Neuronal stem cell (in vitro differentiated cells): ENCODE data around the gene CSAG2.
"Not testable (repeated sequence)": the region's sequence is repeated elsewhere in the genome, so short reads cannot be mapped to it uniquely, and the experiment has no call there.

Experiments
- DNase-seq: peaks from one replicate; pipeline ENCODE4 v3.0.0-alpha.2; 2013; ENCODE audit warnings: low spot score
- H2AFZ ChIP-seq: one replicate; pipeline ENCODE4 v1.6.1; 2013; ENCODE audit warnings: mild to moderate bottlenecking, low read length, inconsistent platforms
- H2AK5ac ChIP-seq: 2 replicates; pipeline ENCODE4 v1.6.1; 2013; ENCODE audit warnings: low read depth, mild to moderate bottlenecking, inconsistent platforms, low read length, moderate library complexity, mixed read lengths
- H2BK120ac ChIP-seq: 2 replicates; pipeline ENCODE4 v1.6.1; 2013; ENCODE audit warnings: low read depth, mild to moderate bottlenecking, inconsistent platforms, low read length, moderate library complexity, mixed read lengths
- H2BK12ac ChIP-seq: one replicate; pipeline ENCODE4 v1.6.1; 2013; ENCODE audit warnings: low read length, inconsistent platforms
- H2BK15ac ChIP-seq: 2 replicates; pipeline ENCODE4 v1.6.1; 2013; ENCODE audit warnings: mild to moderate bottlenecking, low read length, inconsistent platforms, mixed read lengths
- H2BK5ac ChIP-seq: one replicate; pipeline ENCODE4 v1.6.1; 2013; ENCODE audit warnings: inconsistent platforms, mild to moderate bottlenecking, low read length, moderate library complexity
- H3K14ac ChIP-seq: one replicate; pipeline ENCODE4 v1.6.1; 2013; ENCODE audit warnings: low read length, inconsistent platforms
- H3K18ac ChIP-seq: 2 replicates; pipeline ENCODE4 v1.6.1; 2013; ENCODE audit warnings: low read length, inconsistent platforms
- H3K23ac ChIP-seq: 2 replicates; pipeline ENCODE4 v1.6.1; 2013; ENCODE audit warnings: low read depth, mild to moderate bottlenecking, mixed read lengths, low read length, inconsistent platforms; ENCODE audit not compliant: poor library complexity
- H3K27ac ChIP-seq: replicated peaks from 3 replicates; pipeline ENCODE4 v1.5.1; 2013; ENCODE audit warnings: low read length, inconsistent platforms
- H3K27me3 ChIP-seq, 3 experiments: 2 replicates each; pipeline ENCODE4 v1.6.1; 2013; ENCODE audit warnings: low read length in 3 of 3, mild to moderate bottlenecking in 2 of 3, inconsistent platforms in 1 of 3, low read depth in 1 of 3, mixed read lengths in 1 of 3, moderate library complexity in 1 of 3; ENCODE audit not compliant: control insufficient read depth in 3 of 3, insufficient read depth in 3 of 3
- H3K36me3 ChIP-seq, 2 donors: replicated peaks in 1 of 2; 2 replicates each; pipeline ENCODE4 v1.6.1; 2013; ENCODE audit warnings: low read length in 2 of 2; ENCODE audit not compliant: control insufficient read depth in 2 of 2, insufficient read depth in 2 of 2
- H3K4ac ChIP-seq: 2 replicates; pipeline ENCODE4 v1.6.1; 2013; ENCODE audit warnings: inconsistent platforms, mild to moderate bottlenecking, low read length, moderate library complexity
- H3K4me1 ChIP-seq, 2 donors: 1 replicate in 1 of 2; 2 replicates in 1 of 2; pipeline ENCODE4 v1.6.1; 2013; ENCODE audit warnings: low read length in 2 of 2, low read depth in 1 of 2; ENCODE audit not compliant: control insufficient read depth in 2 of 2, insufficient read depth in 1 of 2
- H3K4me2 ChIP-seq: one replicate; pipeline ENCODE4 v1.6.1; 2013; ENCODE audit warnings: mild to moderate bottlenecking, low read length, inconsistent platforms; ENCODE audit not compliant: insufficient read depth, poor library complexity, severe bottlenecking
- H3K4me3 ChIP-seq, 2 donors: 2 replicates each; pipeline ENCODE4 v1.5.1; 2013; ENCODE audit warnings: low read length in 2 of 2, mild to moderate bottlenecking in 2 of 2, inconsistent platforms in 1 of 2, moderate library complexity in 1 of 2
- H3K79me1 ChIP-seq: one replicate; pipeline ENCODE4 v1.6.1; 2013; ENCODE audit warnings: low read depth, mild to moderate bottlenecking, inconsistent platforms, low read length, moderate library complexity
- H3K9ac ChIP-seq: one replicate; pipeline ENCODE4 v1.6.1; 2013; ENCODE audit warnings: mild to moderate bottlenecking, low read depth, low read length, inconsistent platforms; ENCODE audit not compliant: poor library complexity
- H3K9me3 ChIP-seq, 2 donors: replicated peaks in 1 of 2; 2 replicates each; pipeline versions ENCODE3 to v1.6.1; 2013; ENCODE audit warnings: low read length in 2 of 2, mild to moderate bottlenecking in 2 of 2, inconsistent platforms in 1 of 2, low read depth in 1 of 2, mixed read lengths in 1 of 2, moderate library complexity in 1 of 2; ENCODE audit not compliant: control insufficient read depth in 2 of 2, insufficient read depth in 1 of 2
- H4K8ac ChIP-seq: one replicate; pipeline ENCODE4 v1.6.1; 2013; ENCODE audit warnings: low read depth, mild to moderate bottlenecking, inconsistent platforms, low read length, moderate library complexity
- H4K91ac ChIP-seq: one replicate; pipeline ENCODE4 v1.6.1; 2013; ENCODE audit warnings: low read length, low read depth, mild to moderate bottlenecking, inconsistent platforms; ENCODE audit not compliant: poor library complexity
- WGBS, 2 donors: extraction: QIAGEN DNeasy Blood & Tissue Kit; methylation state at CpG; one replicate each; pipeline ENCODE4 v1.1.7; 2013; ENCODE audit warnings: missing lambda C conversion rate in 2 of 2, mixed read lengths in 1 of 2; ENCODE audit not compliant: insufficient read length in 2 of 2, insufficient replicate concordance in 1 of 2; ENCODE audit errors: extremely low coverage in 2 of 2; 5-methylcytosine and 5-hydroxymethylcytosine counted together

CSAG2 gene

DNA sequence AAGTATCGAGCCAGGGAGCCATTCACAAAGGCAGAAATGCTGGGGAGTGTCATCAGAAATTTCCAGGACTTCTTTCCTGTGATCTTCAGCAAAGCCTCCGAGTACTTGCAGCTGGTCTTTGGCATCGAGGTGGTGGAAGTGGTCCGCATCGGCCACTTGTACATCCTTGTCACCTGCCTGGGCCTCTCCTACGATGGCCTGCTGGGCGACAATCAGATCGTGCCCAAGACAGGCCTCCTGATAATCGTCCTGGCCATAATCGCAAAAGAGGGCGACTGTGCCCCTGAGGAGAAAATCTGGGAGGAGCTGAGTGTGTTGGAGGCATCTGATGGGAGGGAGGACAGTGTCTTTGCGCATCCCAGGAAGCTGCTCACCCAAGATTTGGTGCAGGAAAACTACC is 27.5 kb upstream of the CSAG2 start:
- H4K91ac ChIP-seq, DNase-seq, H2BK120ac ChIP-seq, H3K27me3 ChIP-seq, H3K4me2 ChIP-seq, H3K23ac ChIP-seq, H4K8ac ChIP-seq, H3K79me1 ChIP-seq, H3K18ac ChIP-seq, H2BK5ac ChIP-seq, H3K27ac ChIP-seq, H2AK5ac ChIP-seq, H3K9ac ChIP-seq, H3K4me3 ChIP-seq, H2BK12ac ChIP-seq, H2BK15ac ChIP-seq, H3K4me1 ChIP-seq, H3K36me3 ChIP-seq, H2AFZ ChIP-seq, H3K4ac ChIP-seq, H3K9me3 ChIP-seq, H3K14ac ChIP-seq: not testable (repeated sequence)
- WGBS, 2 donors = no CpG with 5 or more reads among the region's 12 CpGs

DNA sequence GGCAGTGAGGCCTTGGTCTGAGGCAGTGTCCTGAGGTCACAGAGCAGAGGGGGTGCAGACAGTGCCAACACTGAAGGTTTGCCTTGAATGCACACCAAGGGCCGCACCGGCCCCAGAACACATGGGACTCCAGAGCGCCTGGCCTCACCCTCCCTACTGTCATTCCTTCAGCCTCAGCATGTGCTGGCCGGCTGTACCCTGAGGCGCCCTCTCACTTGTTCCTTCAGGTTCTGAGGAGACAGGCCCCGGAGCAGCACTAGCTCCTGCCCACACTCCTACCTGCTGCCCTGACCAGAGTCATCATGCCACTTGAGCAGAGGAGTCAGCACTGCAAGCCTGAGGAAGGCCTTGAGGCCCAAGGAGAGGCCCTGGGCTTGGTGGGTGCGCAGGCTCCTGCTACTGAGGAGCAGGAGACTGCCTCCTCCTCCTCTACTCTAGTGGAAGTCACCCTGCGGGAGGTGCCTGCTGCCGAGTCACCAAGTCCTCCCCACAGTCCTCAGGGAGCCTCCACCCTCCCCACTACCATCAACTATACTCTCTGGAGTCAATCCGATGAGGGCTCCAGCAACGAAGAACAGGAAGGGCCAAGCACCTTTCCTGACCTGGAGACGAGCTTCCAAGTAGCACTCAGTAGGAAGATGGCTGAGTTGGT is 26.9 kb upstream of the CSAG2 start:
- H4K91ac ChIP-seq = no peak overlapping the region
- no peak for DNase-seq
- no CpG with 5 or more reads among the region's 12 CpGs for WGBS, 2 donors

DNA sequence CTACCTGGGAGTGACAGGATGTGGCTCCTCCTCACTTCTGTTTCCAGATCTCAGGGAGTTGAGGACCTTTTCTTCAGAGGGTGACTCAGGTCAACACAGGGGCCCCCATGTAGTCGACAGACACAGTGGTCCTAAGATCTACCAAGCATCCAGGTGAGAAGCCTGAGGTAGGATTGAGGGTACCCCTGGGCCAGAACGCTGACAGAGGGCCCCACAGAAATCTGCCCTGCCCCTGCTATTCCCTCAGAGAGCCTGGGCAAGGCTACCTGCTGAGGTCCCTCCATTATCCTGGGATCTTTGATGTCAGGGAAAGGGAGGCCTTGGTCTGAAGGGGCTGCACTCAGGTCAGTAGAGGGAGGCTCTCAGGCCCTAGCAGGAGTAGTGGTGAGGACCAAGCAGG is 26.0 kb upstream of the CSAG2 start:
- Histone ChIP-seq H3K36me3 (no peaks in the 10 kb centered on the region), H2BK120ac (no peak overlapping the region), H3K4me2 (no peak overlapping the region), H3K27me3 (no peaks in the 10 kb centered on the region), H3K27ac (no peak overlapping the region), H2BK15ac (no peak overlapping the region), H2BK12ac (no peak overlapping the region), H3K4me3 (no peak overlapping the region), H3K23ac (no peak overlapping the region), H4K91ac (no peak overlapping the region), H3K4ac (no peak overlapping the region), H2AFZ (no peak overlapping the region), H2AK5ac (no peak overlapping the region), H2BK5ac (no peak overlapping the region), H3K4me1 (no peaks in the 10 kb centered on the region), H4K8ac (peak overlapping the region; percentile 43), H3K9me3 (no peaks in the 10 kb centered on the region), H3K9ac (no peak overlapping the region), H3K18ac (no peak overlapping the region), H3K79me1 (no peaks in the 10 kb centered on the region), H3K14ac (no peak overlapping the region)
- DNase-seq = no peak
- WGBS, 2 donors = no CpG with 5 or more reads among the region's 2 CpGs

More for the DNA sequence above, 26.9 kb upstream of the CSAG2 start:
- Histone ChIP-seq H2AK5ac (no peak overlapping the region), H3K23ac (no peak overlapping the region), H2AFZ (no peak overlapping the region), H3K4me2 (no peak overlapping the region), H2BK120ac (no peak overlapping the region), H3K4ac (no peak overlapping the region), H3K36me3 (no peaks in the 10 kb centered on the region), H3K27ac (no peak overlapping the region), H2BK12ac (no peak overlapping the region), H3K4me1 (no peaks in the 10 kb centered on the region), H3K14ac (no peak overlapping the region), H3K9me3 (no peaks in the 10 kb centered on the region), H3K79me1 (no peaks in the 10 kb centered on the region), H3K18ac (no peak overlapping the region), H2BK5ac (no peak overlapping the region), H3K27me3 (no peaks in the 10 kb centered on the region), H4K8ac (no peak overlapping the region), H3K4me3 (no peak overlapping the region), H2BK15ac (no peak overlapping the region), H3K9ac (no peak overlapping the region)

DNA sequence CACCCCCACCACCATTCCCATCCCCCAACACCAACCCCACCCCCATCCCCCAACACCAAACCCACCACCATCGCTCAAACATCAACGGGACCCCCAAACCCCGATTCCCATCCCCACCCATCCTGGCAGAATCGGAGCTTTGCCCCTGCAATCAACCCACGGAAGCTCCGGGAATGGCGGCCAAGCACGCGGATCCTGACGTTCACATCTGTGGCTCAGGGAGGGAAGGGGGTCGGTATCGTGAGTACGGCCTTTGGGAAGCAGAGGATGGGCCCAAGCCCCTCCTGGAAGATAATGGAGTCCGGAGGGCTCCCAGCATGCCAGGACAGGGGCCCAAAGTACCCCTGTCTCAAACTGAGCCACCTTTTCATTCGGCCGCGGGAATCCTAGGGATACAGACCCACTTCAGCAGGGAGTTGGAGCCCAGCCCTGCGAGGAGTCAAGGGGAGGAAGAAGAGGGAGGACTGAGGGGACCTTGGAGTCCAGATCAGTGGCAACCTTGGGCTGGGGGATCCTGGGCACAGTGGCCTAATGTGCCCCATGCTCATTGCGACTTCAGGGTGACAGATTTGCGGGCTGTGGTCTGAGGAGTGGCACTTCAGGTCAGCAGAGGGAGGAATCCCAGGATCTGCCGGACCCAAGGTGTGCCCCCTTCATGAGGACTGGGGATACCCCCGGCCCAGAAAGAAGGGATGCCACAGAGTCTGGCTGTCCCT is 25.2 kb upstream of the CSAG2 start:
- H3K14ac ChIP-seq, H3K4me2 ChIP-seq, H3K4me3 ChIP-seq, H3K9me3 ChIP-seq, H4K8ac ChIP-seq, H3K23ac ChIP-seq, H2AK5ac ChIP-seq, H3K18ac ChIP-seq, H3K4ac ChIP-seq, H3K79me1 ChIP-seq, H4K91ac ChIP-seq, H2BK15ac ChIP-seq, H3K27ac ChIP-seq, H3K36me3 ChIP-seq, H2AFZ ChIP-seq, H2BK120ac ChIP-seq, DNase-seq, H3K4me1 ChIP-seq, H3K9ac ChIP-seq, H3K27me3 ChIP-seq, H2BK12ac ChIP-seq, H2BK5ac ChIP-seq: not testable (repeated sequence)
- WGBS, 2 donors = no CpG with 5 or more reads among the region's 22 CpGs
